HEK293 (cell line): ENCODE measurements around the gene LECT2.

Experiments
- CTCF ChIA-PET: fragments of 350-600 bp; formaldehyde crosslinking; extraction: SDS; loops from one replicate; lab custom pipeline; 2021; ENCODE audit warnings: antibody characterized with exemption; lab: Yijun Ruan, JAX
- POLR2A ChIA-PET: fragments of 300-600 bp; formaldehyde crosslinking; extraction: SDS; loops from one replicate; lab custom pipeline; 2020; ENCODE audit warnings: antibody characterized with exemption, inconsistent platforms; lab: Yijun Ruan, JAX
- H3K27ac ChIP-seq: fragments of 200-500 bp; sonication (Bioruptor generic); 2 replicates; pipeline ENCODE4 v1.5.1; 2014; ENCODE audit warnings: low read depth, low read length, control low read depth, inconsistent platforms; ENCODE audit errors: extremely low read depth
- H3K36me3 ChIP-seq, 2 experiments: fragments of 200-500 bp in 1 of 2; sonication (Bioruptor generic) in 1 of 2; 1 replicate in 1 of 2; 2 replicates in 1 of 2; pipeline ENCODE4 v1.5.1; 2014 to 2017; ENCODE audit warnings: inconsistent platforms in 2 of 2, low read length in 2 of 2; ENCODE audit not compliant: control insufficient read depth in 2 of 2, insufficient read depth in 1 of 2
- H3K4me1 ChIP-seq: fragments of 200-500 bp; sonication (Bioruptor generic); 2 replicates; pipeline ENCODE4 v1.5.1; 2014; ENCODE audit warnings: mild to moderate bottlenecking, low read length, inconsistent platforms; ENCODE audit not compliant: control insufficient read depth, insufficient read depth
- H3K4me3 ChIP-seq: 2 replicates; pipeline ENCODE4 v1.5.1; 2011; ENCODE audit warnings: low read depth, mild to moderate bottlenecking, control low read depth, low read length, moderate library complexity
- H3K9me3 ChIP-seq: fragments of 200-500 bp; sonication (Bioruptor generic); 2 replicates; pipeline ENCODE4 v1.5.1; 2014; ENCODE audit warnings: low read depth, low read length, inconsistent platforms; ENCODE audit not compliant: control insufficient read depth, insufficient read depth
- BCL6B ChIP-seq: fragments of 450-650 bp; formaldehyde crosslinking; IDR thresholded peaks from 2 replicates; pipeline ENCODE4 v1.5.1; 2017; ENCODE audit warnings: missing biosample characterization, missing genetic modification characterization
- ELK4 ChIP-seq: IDR thresholded peaks from 2 replicates; pipeline ENCODE4 v1.6.1; 2011; ENCODE audit warnings: mild to moderate bottlenecking, low read depth, low read length, borderline replicate concordance
- GLIS1 ChIP-seq: fragments of 450-650 bp; formaldehyde crosslinking; IDR thresholded peaks from 2 replicates; pipeline ENCODE4 v1.5.1; 2016; ENCODE audit warnings: missing biosample characterization, missing genetic modification characterization
- PRDM1 ChIP-seq: fragments of 450-650 bp; formaldehyde crosslinking; IDR thresholded peaks from 2 replicates; pipeline ENCODE4; 2016; ENCODE audit warnings: missing biosample characterization, missing genetic modification characterization
- TRIM28 ChIP-seq: IDR thresholded peaks from 2 replicates; pipeline ENCODE4 v1.6.1; 2011; ENCODE audit warnings: low read length, control low read depth, borderline replicate concordance
- ZBTB20 ChIP-seq: fragments of 450-650 bp; formaldehyde crosslinking; IDR thresholded peaks from 2 replicates; pipeline ENCODE4 v1.5.1; 2016; ENCODE audit warnings: missing biosample characterization, missing genetic modification characterization
- ZBTB6 ChIP-seq: fragments of 450-650 bp; formaldehyde crosslinking; IDR thresholded peaks from 2 replicates; pipeline ENCODE4 v1.5.1; 2017; ENCODE audit warnings: missing biosample characterization, missing genetic modification characterization
- ZNF114 ChIP-seq: fragments of 450-650 bp; formaldehyde crosslinking; IDR thresholded peaks from 2 replicates; pipeline ENCODE4 v1.5.0; 2017; ENCODE audit warnings: missing biosample characterization, missing genetic modification characterization
- ZNF132 ChIP-seq: fragments of 450-650 bp; formaldehyde crosslinking; IDR thresholded peaks from 2 replicates; pipeline ENCODE4 v1.5.1; 2017; ENCODE audit warnings: missing biosample characterization, missing genetic modification characterization, borderline replicate concordance
- ZNF133 ChIP-seq: fragments of 450-650 bp; formaldehyde crosslinking; IDR thresholded peaks from 2 replicates; pipeline ENCODE4 v1.5.1; 2016; ENCODE audit warnings: missing biosample characterization, missing genetic modification characterization
- ZNF138 ChIP-seq: fragments of 450-650 bp; formaldehyde crosslinking; IDR thresholded peaks from 2 replicates; pipeline ENCODE4 v1.5.1; 2016; ENCODE audit warnings: missing biosample characterization, missing genetic modification characterization, borderline replicate concordance
- ZNF169 ChIP-seq: fragments of 450-650 bp; formaldehyde crosslinking; IDR thresholded peaks from 2 replicates; pipeline ENCODE4 v1.5.1; 2016; ENCODE audit warnings: missing biosample characterization, missing genetic modification characterization
- ZNF335 ChIP-seq: fragments of 450-650 bp; formaldehyde crosslinking; conservative IDR thresholded peaks from 2 replicates; pipeline ENCODE4 v1.5.1; 2016; ENCODE audit warnings: missing biosample characterization, missing genetic modification characterization
- ZNF366 ChIP-seq: fragments of 450-650 bp; formaldehyde crosslinking; conservative IDR thresholded peaks from 2 replicates; pipeline ENCODE4 v1.5.1; 2016; ENCODE audit warnings: missing biosample characterization, missing genetic modification characterization
- ZNF426 ChIP-seq: fragments of 450-650 bp; formaldehyde crosslinking; IDR thresholded peaks from 2 replicates; pipeline ENCODE4 v1.5.1; 2017; ENCODE audit warnings: missing biosample characterization, missing genetic modification characterization, mild to moderate bottlenecking, inconsistent platforms, moderate library complexity
- ZNF48 ChIP-seq: fragments of 450-650 bp; formaldehyde crosslinking; IDR thresholded peaks from 2 replicates; pipeline ENCODE4 v1.5.1; 2016; ENCODE audit warnings: missing biosample characterization, missing genetic modification characterization
- ZNF510 ChIP-seq: fragments of 450-650 bp; formaldehyde crosslinking; IDR thresholded peaks from 2 replicates; pipeline ENCODE4 v1.5.1; 2018; ENCODE audit warnings: mild to moderate bottlenecking, missing genetic modification characterization, missing biosample characterization; ENCODE audit not compliant: insufficient replicate concordance
- ZNF530 ChIP-seq: fragments of 450-650 bp; formaldehyde crosslinking; IDR thresholded peaks from 2 replicates; pipeline ENCODE4 v1.5.1; 2016; ENCODE audit warnings: low read depth, missing biosample characterization, missing genetic modification characterization
- ZNF558 ChIP-seq: fragments of 450-650 bp; formaldehyde crosslinking; IDR thresholded peaks from 2 replicates; pipeline ENCODE4 v1.5.1; 2016; ENCODE audit warnings: missing biosample characterization, missing genetic modification characterization
- ZNF561 ChIP-seq: fragments of 450-650 bp; IDR thresholded peaks from 2 replicates; pipeline ENCODE4 v1.5.1; 2018; ENCODE audit warnings: missing biosample characterization, missing genetic modification characterization, borderline replicate concordance
- ZNF670 ChIP-seq: fragments of 450-650 bp; formaldehyde crosslinking; IDR thresholded peaks from 2 replicates; pipeline ENCODE4 v1.5.1; 2016; ENCODE audit warnings: missing biosample characterization, missing genetic modification characterization, low read depth
- ZNF701 ChIP-seq: fragments of 450-650 bp; formaldehyde crosslinking; IDR thresholded peaks from 2 replicates; pipeline ENCODE4 v1.5.1; 2016; ENCODE audit warnings: missing biosample characterization, missing genetic modification characterization
- ZNF777 ChIP-seq: fragments of 450-650 bp; formaldehyde crosslinking; IDR thresholded peaks from 2 replicates; pipeline ENCODE4 v1.5.1; 2017; ENCODE audit warnings: missing biosample characterization, missing genetic modification characterization, borderline replicate concordance
- ZSCAN23 ChIP-seq: fragments of 450-650 bp; formaldehyde crosslinking; IDR thresholded peaks from 2 replicates; pipeline ENCODE4 v1.5.1; 2016; ENCODE audit warnings: missing biosample characterization, missing genetic modification characterization
- ZSCAN4 ChIP-seq: fragments of 450-650 bp; formaldehyde crosslinking; IDR thresholded peaks from 2 replicates; pipeline ENCODE4 v1.5.1; 2017; ENCODE audit warnings: missing biosample characterization, missing genetic modification characterization

The LECT2 gene

GRCh38 chr5:136000147-136000546 is 45.4 kb upstream of the LECT2 start:
- H3K36me3 ChIP-seq = no peaks in the 10 kb centered on the region
- no peaks in the 10 kb centered on the region for H3K4me1 ChIP-seq
- POLR2A ChIA-PET = interaction anchor here (0.6 kb wide), 1 partner anchor 150 kb away, joined by 3 read pairs; no protein-coding TSS in a partner anchor
- no peak overlapping the region for H3K27ac ChIP-seq
- H3K4me3 ChIP-seq = no peak overlapping the region
- CTCF ChIA-PET = interaction anchor here (0.7 kb wide), 1 partner anchor 28 kb away, joined by 4 read pairs; no protein-coding TSS in a partner anchor
- TF ChIP-seq GLIS1 = no peak
- TF ChIP-seq ZNF670 (tag by site-specific recombination) = no peak
- TF ChIP-seq ZNF169 (tag by site-specific recombination) = no peak
- TF ChIP-seq ZNF701 (tag by site-specific recombination) = no peak
- TF ChIP-seq ZNF133 (tag by site-specific recombination) = no peak
- no peak for TF ChIP-seq ZNF558 (tag by site-specific recombination)
- no peak for TF ChIP-seq ZNF132 (tag by site-specific recombination)
- TF ChIP-seq ZBTB6 (tag by site-specific recombination) = no peak
- TF ChIP-seq ZNF48 (tag by site-specific recombination) = no peak
- no peak for TF ChIP-seq ELK4
- TF ChIP-seq ZNF114 (tag by site-specific recombination) = no peak
- TF ChIP-seq PRDM1 (tag by site-specific recombination) = no peak
- no peak for TF ChIP-seq ZNF335 (tag by site-specific recombination)
- TF ChIP-seq ZNF530 = no peak
- no peak for TF ChIP-seq ZNF138 (tag by site-specific recombination)
- no peak for TF ChIP-seq ZNF777
- TF ChIP-seq ZNF366 (tag by site-specific recombination) = no peak
- TF ChIP-seq BCL6B (tag by site-specific recombination) = no peak
- TF ChIP-seq ZBTB20 (tag by site-specific recombination) = no peak
- TF ChIP-seq ZSCAN23 (tag by site-specific recombination) = no peak
- H3K9me3 ChIP-seq = no peaks in the 10 kb centered on the region

- no peaks in the 10 kb centered on the region for H3K4me1 ChIP-seq
- TF ChIP-seq ZNF426 (tag by site-specific recombination) (no peak), ZSCAN4 (tag by site-specific recombination) (peak; percentile 47), TRIM28 (no peak), ZNF510 (tag by site-specific recombination) (no peak), ZNF561 (tag by site-specific recombination) (no peak)
- ChIA-PET CTCF (interaction anchor here (1.0 kb wide), 1 partner anchor 58 kb away, joined by 3 read pairs; no protein-coding TSS in a partner anchor), POLR2A (interaction anchor here (0.6 kb wide), 1 partner anchor 151 kb away, joined by 3 read pairs; no protein-coding TSS in a partner anchor)
- no peaks in the 10 kb centered on the region for H3K9me3 ChIP-seq
- H3K4me3 ChIP-seq = no peak overlapping the region
- H3K36me3 ChIP-seq = no peaks in the 10 kb centered on the region
- no peak overlapping the region for H3K27ac ChIP-seq
Measured at GRCh38 chr5:135999406-136000139, 44.8 kb upstream of the LECT2 start.
